HG02970 (cell line): ENCODE results near the gene ZBTB7C.

ENCODE experiments used
- ATAC-seq: cut with Tn5 transposase; IDR thresholded peaks from one replicate; pipeline ENCODE4 v1.9.1; 2021; ENCODE audit warnings: mild to moderate bottlenecking, moderate library complexity, moderate number of reproducible peaks; ENCODE audit not compliant: unreplicated experiment, low FRiP score

ZBTB7C gene

GRCh38 chr18:48200631-48201336, 208.4 kb downstream of the ZBTB7C start:
- ATAC-seq, result no peak

- no peak for ATAC-seq
Observed at GRCh38 chr18:48199399-48199798, 209.8 kb downstream of the ZBTB7C start.

GRCh38 chr18:48197819-48198218, 211.4 kb downstream of the ZBTB7C start:
- ATAC-seq, result no peak

- ATAC-seq, result no peak
Observed at GRCh38 chr18:48195787-48196186, 213.4 kb downstream of the ZBTB7C start.

GRCh38 chr18:48194591-48195181, 214.5 kb downstream of the ZBTB7C start:
- no peak for ATAC-seq

- no peak for ATAC-seq
Observed at GRCh38 chr18:48193521-48194492, 215.4 kb downstream of the ZBTB7C start.

- no peak for ATAC-seq
Observed at GRCh38 chr18:48192542-48192941, 216.6 kb downstream of the ZBTB7C start.

GRCh38 chr18:48191494-48191893, 217.7 kb downstream of the ZBTB7C start:
- ATAC-seq, result no peak

- ATAC-seq, result no peak
Observed at GRCh38 chr18:48190994-48191393, 218.2 kb downstream of the ZBTB7C start.

GRCh38 chr18:48188609-48189008, 220.6 kb downstream of the ZBTB7C start:
- no peak for ATAC-seq

GRCh38 chr18:48186861-48187260, 222.3 kb downstream of the ZBTB7C start:
- ATAC-seq, result no peak

- no peak for ATAC-seq
Observed at GRCh38 chr18:48186131-48186766, 222.9 kb downstream of the ZBTB7C start.

GRCh38 chr18:48184118-48184517, 225.1 kb downstream of the ZBTB7C start:
- no peak for ATAC-seq

GRCh38 chr18:48183613-48184012, 225.6 kb downstream of the ZBTB7C start:
- no peak for ATAC-seq

- no peak for ATAC-seq
Observed at GRCh38 chr18:48182779-48183178, 226.4 kb downstream of the ZBTB7C start.

GRCh38 chr18:48181857-48182256, 227.3 kb downstream of the ZBTB7C start:
- ATAC-seq, result no peak

GRCh38 chr18:48181087-48181823, 227.9 kb downstream of the ZBTB7C start:
- no peak for ATAC-seq

GRCh38 chr18:48179666-48180065, 229.5 kb downstream of the ZBTB7C start:
- ATAC-seq, result no peak

- no peak for ATAC-seq
Observed at GRCh38 chr18:48179001-48179400, 230.2 kb downstream of the ZBTB7C start.

GRCh38 chr18:48176909-48177308, 232.3 kb downstream of the ZBTB7C start:
- no peak for ATAC-seq
